ENCODE results near the gene GALNT13. TPM values are rescaled to one million over a fixed set of nuclear protein-coding genes. Genes with fewer than 3 reads are reported as not detected.

The GALNT13 gene
- total RNA-seq, 1 experiment from 2014 or later: not detected

DNA sequence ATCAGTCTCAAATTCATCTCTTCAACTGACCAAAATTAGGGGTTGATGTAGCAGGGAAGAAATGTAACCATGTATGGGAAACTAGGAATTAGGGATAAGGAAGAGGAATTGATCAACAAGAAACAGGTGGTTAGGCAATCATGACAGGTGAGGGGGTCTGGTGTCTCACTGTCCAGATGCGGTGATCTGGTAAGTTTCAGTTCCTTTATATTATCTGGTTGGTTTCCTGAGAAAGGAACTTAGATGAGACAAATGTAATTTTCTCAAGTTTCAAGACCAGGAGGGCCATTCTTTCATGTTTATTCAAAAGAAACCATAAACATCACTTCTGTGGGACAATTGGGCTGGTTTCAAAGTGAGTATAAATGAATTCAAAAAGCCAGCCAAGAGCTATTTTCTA, 520.5 kb downstream of the GALNT13 start:
- H3K36me3 ChIP-seq (ENCODE audit: control insufficient read depth, insufficient read depth, low read length): no peaks in the 10 kb centered on the region
- H3K4me3 Mint-ChIP-seq (ENCODE audit: unreplicated experiment): no peak overlapping the region
- ChIA-PET CTCF (no interaction called here), POLR2A (no interaction called here)
- intact Hi-C loops (cut with micrococcal nuclease; ENCODE audit: unreplicated experiment): no loop called here
- H3K9me3 Mint-ChIP-seq (ENCODE audit: unreplicated experiment): no peaks in the 10 kb centered on the region
- no peaks in the 10 kb centered on the region for H3K4me1 Mint-ChIP-seq (ENCODE audit: low read depth, unreplicated experiment)
- H3K9me3 ChIP-seq: no peaks in the 10 kb centered on the region
- TF ChIP-seq, protein P1, sequence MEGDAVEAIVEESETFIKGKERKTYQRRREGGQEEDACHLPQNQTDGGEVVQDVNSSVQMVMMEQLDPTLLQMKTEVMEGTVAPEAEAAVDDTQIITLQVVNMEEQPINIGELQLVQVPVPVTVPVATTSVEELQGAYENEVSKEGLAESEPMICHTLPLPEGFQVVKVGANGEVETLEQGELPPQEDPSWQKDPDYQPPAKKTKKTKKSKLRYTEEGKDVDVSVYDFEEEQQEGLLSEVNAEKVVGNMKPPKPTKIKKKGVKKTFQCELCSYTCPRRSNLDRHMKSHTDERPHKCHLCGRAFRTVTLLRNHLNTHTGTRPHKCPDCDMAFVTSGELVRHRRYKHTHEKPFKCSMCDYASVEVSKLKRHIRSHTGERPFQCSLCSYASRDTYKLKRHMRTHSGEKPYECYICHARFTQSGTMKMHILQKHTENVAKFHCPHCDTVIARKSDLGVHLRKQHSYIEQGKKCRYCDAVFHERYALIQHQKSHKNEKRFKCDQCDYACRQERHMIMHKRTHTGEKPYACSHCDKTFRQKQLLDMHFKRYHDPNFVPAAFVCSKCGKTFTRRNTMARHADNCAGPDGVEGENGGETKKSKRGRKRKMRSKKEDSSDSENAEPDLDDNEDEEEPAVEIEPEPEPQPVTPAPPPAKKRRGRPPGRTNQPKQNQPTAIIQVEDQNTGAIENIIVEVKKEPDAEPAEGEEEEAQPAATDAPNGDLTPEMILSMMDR (IDR thresholded peaks at IDR 0.05; ENCODE audit: insufficient read depth in 1 of 2, low read depth in 1 of 2, low read length in 1 of 2, severe bottlenecking in 1 of 2, unreplicated experiment in 1 of 2): no peak
- H3K4me1 ChIP-seq: no peaks in the 10 kb centered on the region
- no peak overlapping the region for H3K4me3 ChIP-seq (ENCODE audit: low read depth, low read length)
- H3K27me3 ChIP-seq (replicated peaks; ENCODE audit: control insufficient read depth, insufficient read depth, low read length): no peaks in the 10 kb centered on the region
- BruUV-seq (replicated peaks): no TSS peak
- no peak overlapping the region for H3K27ac Mint-ChIP-seq (ENCODE audit: unreplicated experiment)
- peaks cover 4% of the 10 kb centered on the region for H3K27me3 Mint-ChIP-seq (ENCODE audit: insufficient read depth, unreplicated experiment)
- H3K36me3 Mint-ChIP-seq (ENCODE audit: insufficient read depth, unreplicated experiment): no peaks in the 10 kb centered on the region
- DNase-seq: no peak

DNA sequence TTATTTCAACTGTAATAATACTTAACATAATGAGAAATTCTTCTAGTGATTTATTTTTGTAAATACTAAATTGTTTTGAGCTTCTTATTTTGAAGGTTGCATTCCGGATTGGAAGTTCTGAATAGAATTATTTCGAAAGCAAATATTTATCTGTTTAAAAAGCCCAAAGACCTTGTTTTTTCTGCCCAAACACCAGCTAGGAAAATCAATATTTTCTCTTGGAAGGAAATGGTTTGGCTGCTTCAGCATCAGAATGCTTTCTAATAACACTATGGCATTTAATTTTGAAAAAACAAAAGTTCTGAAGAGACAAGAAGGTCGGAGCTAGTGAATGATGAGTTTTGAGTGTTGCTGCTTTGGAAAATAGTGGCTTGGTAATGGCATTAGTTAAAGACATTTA, 522.9 kb downstream of the GALNT13 start:
- Histone ChIP-seq H3K36me3 (ENCODE audit: control insufficient read depth, insufficient read depth, low read length) (no peaks in the 10 kb centered on the region), H3K27me3 (replicated peaks; ENCODE audit: control insufficient read depth, insufficient read depth, low read length) (no peaks in the 10 kb centered on the region), H3K4me3 (ENCODE audit: low read depth, low read length) (no peak overlapping the region), H3K4me1 (no peaks in the 10 kb centered on the region), H3K9me3 (no peaks in the 10 kb centered on the region)
- Mint-ChIP-seq H3K4me3 (ENCODE audit: unreplicated experiment) (no peak overlapping the region), H3K36me3 (ENCODE audit: insufficient read depth, unreplicated experiment) (no peaks in the 10 kb centered on the region), H3K27ac (ENCODE audit: unreplicated experiment) (no peak overlapping the region), H3K27me3 (ENCODE audit: insufficient read depth, unreplicated experiment) (peaks cover 4% of the 10 kb centered on the region), H3K4me1 (ENCODE audit: low read depth, unreplicated experiment) (no peaks in the 10 kb centered on the region), H3K9me3 (ENCODE audit: unreplicated experiment) (no peaks in the 10 kb centered on the region)
- ChIA-PET POLR2A (no interaction called here), CTCF (no interaction called here)
- TF ChIP-seq, protein P1 (IDR thresholded peaks at IDR 0.05; ENCODE audit: insufficient read depth in 1 of 2, low read depth in 1 of 2, low read length in 1 of 2, severe bottlenecking in 1 of 2, unreplicated experiment in 1 of 2): no peak
- DNase-seq: no peak
- intact Hi-C loops (cut with micrococcal nuclease; ENCODE audit: unreplicated experiment): no loop called here
- no TSS peak for BruUV-seq (replicated peaks)

GRCh38 chr2:154400563-154401290, 529.0 kb downstream of the GALNT13 start:
- BruUV-seq (replicated peaks): no TSS peak
- Histone ChIP-seq H3K36me3 (ENCODE audit: control insufficient read depth, insufficient read depth, low read length) (no peaks in the 10 kb centered on the region), H3K4me3 (ENCODE audit: low read depth, low read length) (no peak overlapping the region), H3K4me1 (no peaks in the 10 kb centered on the region), H3K27me3 (replicated peaks; ENCODE audit: control insufficient read depth, insufficient read depth, low read length) (no peaks in the 10 kb centered on the region), H3K9me3 (no peaks in the 10 kb centered on the region)
- Mint-ChIP-seq H3K27me3 (ENCODE audit: insufficient read depth, unreplicated experiment) (no peaks in the 10 kb centered on the region), H3K9me3 (ENCODE audit: unreplicated experiment) (no peaks in the 10 kb centered on the region), H3K4me1 (ENCODE audit: low read depth, unreplicated experiment) (peaks cover 6% of the 10 kb centered on the region), H3K27ac (ENCODE audit: unreplicated experiment) (no peak overlapping the region), H3K36me3 (ENCODE audit: insufficient read depth, unreplicated experiment) (no peaks in the 10 kb centered on the region), H3K4me3 (ENCODE audit: unreplicated experiment) (no peak overlapping the region)
- intact Hi-C loops (cut with micrococcal nuclease; ENCODE audit: unreplicated experiment): no loop called here
- DNase-seq: no peak
- POLR2A ChIA-PET: no interaction called here
- CTCF ChIA-PET: no interaction called here
- TF ChIP-seq, protein P1 (IDR thresholded peaks at IDR 0.05; ENCODE audit: insufficient read depth in 1 of 2, low read depth in 1 of 2, low read length in 1 of 2, severe bottlenecking in 1 of 2, unreplicated experiment in 1 of 2): no peak

All from Caco-2 (cell line).